ENCODE measurements around the gene KRTAP9-7. TPM values are rescaled to one million over a fixed set of nuclear protein-coding genes. Genes with fewer than 3 reads are reported as not detected.

KRTAP9-7 gene
- total RNA-seq, 1 experiment from 2014 or later, result not detected

DNA sequence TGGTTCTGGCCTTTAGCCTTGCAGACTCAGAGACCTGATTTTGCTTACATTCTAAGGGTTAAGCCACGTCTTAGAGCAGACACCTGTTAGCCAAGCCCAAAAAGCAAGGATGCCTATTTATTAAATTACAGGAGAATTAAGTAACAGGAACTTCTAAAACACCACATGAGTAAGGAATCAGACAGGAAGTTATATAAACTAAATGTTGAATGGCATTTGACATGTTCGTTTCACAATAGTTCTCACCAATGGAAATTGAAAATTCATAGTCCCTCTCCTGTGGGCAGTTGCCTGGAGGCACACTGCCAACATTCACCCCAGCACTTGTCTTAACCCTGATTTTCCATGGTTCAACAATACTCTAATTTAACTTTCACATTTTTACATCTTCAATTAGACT lies 9.0 kb downstream of the KRTAP9-7 start:
- no peaks in the 10 kb centered on the region for H3K79me2 ChIP-seq (ENCODE audit: low read depth)
- POLR2A ChIA-PET (ENCODE audit: unreplicated experiment), result no interaction called here
- no peak overlapping the region for H3K4me2 ChIP-seq
- no peaks in the 10 kb centered on the region for H3K36me3 ChIP-seq (ENCODE audit: low read depth)
- DNase-seq, result no peak
- TF ChIP-seq, protein P1, sequence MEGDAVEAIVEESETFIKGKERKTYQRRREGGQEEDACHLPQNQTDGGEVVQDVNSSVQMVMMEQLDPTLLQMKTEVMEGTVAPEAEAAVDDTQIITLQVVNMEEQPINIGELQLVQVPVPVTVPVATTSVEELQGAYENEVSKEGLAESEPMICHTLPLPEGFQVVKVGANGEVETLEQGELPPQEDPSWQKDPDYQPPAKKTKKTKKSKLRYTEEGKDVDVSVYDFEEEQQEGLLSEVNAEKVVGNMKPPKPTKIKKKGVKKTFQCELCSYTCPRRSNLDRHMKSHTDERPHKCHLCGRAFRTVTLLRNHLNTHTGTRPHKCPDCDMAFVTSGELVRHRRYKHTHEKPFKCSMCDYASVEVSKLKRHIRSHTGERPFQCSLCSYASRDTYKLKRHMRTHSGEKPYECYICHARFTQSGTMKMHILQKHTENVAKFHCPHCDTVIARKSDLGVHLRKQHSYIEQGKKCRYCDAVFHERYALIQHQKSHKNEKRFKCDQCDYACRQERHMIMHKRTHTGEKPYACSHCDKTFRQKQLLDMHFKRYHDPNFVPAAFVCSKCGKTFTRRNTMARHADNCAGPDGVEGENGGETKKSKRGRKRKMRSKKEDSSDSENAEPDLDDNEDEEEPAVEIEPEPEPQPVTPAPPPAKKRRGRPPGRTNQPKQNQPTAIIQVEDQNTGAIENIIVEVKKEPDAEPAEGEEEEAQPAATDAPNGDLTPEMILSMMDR (conservative IDR thresholded peaks at IDR 0.05), result no peak
- H3F3A ChIP-seq (ENCODE audit: insufficient read depth, low read depth), result no peaks in the 10 kb centered on the region
- no peak overlapping the region for H2AFZ ChIP-seq
- H3K4me3 ChIP-seq, result no peak overlapping the region
- H3K9me3 ChIP-seq (ENCODE audit: insufficient read depth, low read depth), result 0 out of 2 replicates have a peak, but pooled peaks cover 7% of the 10 kb centered on the region
- H4K20me1 ChIP-seq (ENCODE audit: insufficient read depth), result no peaks in the 10 kb centered on the region
- BruUV-seq (replicated peaks), result no TSS peak
- intact Hi-C loops (cut with micrococcal nuclease; ENCODE audit: unreplicated experiment), result no loop called here
- CTCF ChIA-PET, result no interaction called here
- no peak overlapping the region for H3K27ac ChIP-seq
- no peaks in the 10 kb centered on the region for H3K9me2 ChIP-seq (ENCODE audit: insufficient read depth)
- no peaks in the 10 kb centered on the region for H3K27me3 ChIP-seq (ENCODE audit: insufficient read depth, low read depth)
- no peaks in the 10 kb centered on the region; the same call in 1 of the 2 replicates for H3K4me1 ChIP-seq (replicated peaks; ENCODE audit: insufficient read depth)

DNA sequence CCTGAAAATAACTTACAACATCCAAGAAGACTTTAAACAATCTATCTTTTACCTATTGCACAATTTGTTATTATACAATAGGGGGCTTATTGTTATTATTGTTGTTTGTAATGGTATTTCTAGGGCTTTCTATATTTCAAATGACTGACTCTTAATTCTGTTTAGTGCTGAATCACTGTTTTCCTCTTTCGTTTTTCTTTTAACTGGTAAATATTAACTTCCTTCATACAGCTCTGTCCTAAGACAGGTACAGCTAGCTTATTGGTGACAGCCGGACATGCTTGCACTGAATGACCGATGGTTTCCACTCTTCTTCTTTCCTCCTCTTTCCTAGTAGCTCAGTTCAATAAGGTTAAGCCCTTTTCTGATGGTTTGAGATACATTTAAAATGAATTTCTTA lies 11.6 kb downstream of the KRTAP9-7 start:
- no peak for TF ChIP-seq EZH2 (IDR thresholded peaks at IDR 0.05; ENCODE audit: low read depth)
- TF ChIP-seq, protein P1 (conservative IDR thresholded peaks at IDR 0.05), result no peak

DNA sequence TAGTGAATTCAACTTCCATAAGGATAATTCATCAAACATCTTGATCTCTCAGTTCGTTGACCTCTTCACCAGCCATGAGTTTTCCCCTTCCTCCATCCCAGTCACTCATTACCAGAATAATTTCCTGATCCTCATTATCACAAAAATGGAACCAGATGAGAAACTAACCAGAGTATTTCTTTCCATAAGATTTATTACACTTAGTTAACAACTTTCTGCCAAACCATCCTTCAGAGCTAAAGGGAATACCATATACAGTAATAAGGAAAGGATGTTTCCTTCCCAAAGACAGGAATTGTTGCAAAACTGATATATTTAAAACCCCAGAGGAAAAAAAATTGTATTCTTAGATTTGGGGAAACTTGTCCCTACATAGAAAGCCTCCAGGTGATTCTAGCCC lies 18.5 kb downstream of the KRTAP9-7 start:
- TF ChIP-seq, protein P1 (conservative IDR thresholded peaks at IDR 0.05), result no peak
- no peak for TF ChIP-seq EZH2 (IDR thresholded peaks at IDR 0.05; ENCODE audit: low read depth)
- Histone ChIP-seq H3K36me3 (ENCODE audit: low read depth) (no peaks in the 10 kb centered on the region), H3K9me2 (ENCODE audit: insufficient read depth) (no peaks in the 10 kb centered on the region), H3F3A (ENCODE audit: insufficient read depth, low read depth) (no peaks in the 10 kb centered on the region), H3K9me3 (ENCODE audit: insufficient read depth, low read depth) (no peaks in the 10 kb centered on the region), H3K79me2 (ENCODE audit: low read depth) (no peaks in the 10 kb centered on the region), H3K4me2 (no peak overlapping the region), H3K4me1 (replicated peaks; ENCODE audit: insufficient read depth) (no peaks in the 10 kb centered on the region), H3K4me3 (no peak overlapping the region), H3K27me3 (ENCODE audit: insufficient read depth, low read depth) (no peaks in the 10 kb centered on the region), H3K27ac (no peak overlapping the region), H2AFZ (no peak overlapping the region), H4K20me1 (ENCODE audit: insufficient read depth) (no peaks in the 10 kb centered on the region)
- CTCF ChIA-PET, result no interaction called here
- BruUV-seq (replicated peaks), result no TSS peak
- POLR2A ChIA-PET (ENCODE audit: unreplicated experiment), result no interaction called here
- intact Hi-C loops (cut with micrococcal nuclease; ENCODE audit: unreplicated experiment), result no loop called here
- DNase-seq, result no peak

More for the DNA sequence above, 11.6 kb downstream of the KRTAP9-7 start:
- no peak overlapping the region for H3K4me3 ChIP-seq
- H3K79me2 ChIP-seq (ENCODE audit: low read depth), result no peaks in the 10 kb centered on the region
- H3K4me2 ChIP-seq, result no peak overlapping the region
- H3F3A ChIP-seq (ENCODE audit: insufficient read depth, low read depth), result no peaks in the 10 kb centered on the region
- H3K9me2 ChIP-seq (ENCODE audit: insufficient read depth), result no peaks in the 10 kb centered on the region
- no peaks in the 10 kb centered on the region for H4K20me1 ChIP-seq (ENCODE audit: insufficient read depth)
- H3K4me1 ChIP-seq (replicated peaks; ENCODE audit: insufficient read depth), result no peaks in the 10 kb centered on the region; the same call in 1 of the 2 replicates
- H3K9me3 ChIP-seq (ENCODE audit: insufficient read depth, low read depth), result 0 out of 2 replicates have a peak, but pooled peaks cover 5% of the 10 kb centered on the region
- intact Hi-C loops (cut with micrococcal nuclease; ENCODE audit: unreplicated experiment), result no loop called here
- no peak for DNase-seq
- no TSS peak for BruUV-seq (replicated peaks)
- no peak overlapping the region for H3K27ac ChIP-seq
- no peaks in the 10 kb centered on the region for H3K36me3 ChIP-seq (ENCODE audit: low read depth)
- CTCF ChIA-PET, result no interaction called here
- POLR2A ChIA-PET (ENCODE audit: unreplicated experiment), result no interaction called here
- H3K27me3 ChIP-seq (ENCODE audit: insufficient read depth, low read depth), result no peaks in the 10 kb centered on the region
- H2AFZ ChIP-seq, result no peak overlapping the region

All from PC-9 (cell line).